Measurements from ENCODE around the gene CTAGE9.

GRCh38 chr6:131740161-131740560, 29.3 kb upstream of the CTAGE9 start:
- TF ChIP-seq CTCF (IDR thresholded peaks at IDR 0.05) (no peak), POLR2A (IDR thresholded peaks at IDR 0.05) (no peak)

Measured in thyroid gland (tissue), 4 donors.